ENCODE data around the gene TMEM131.

Gene TMEM131

DNA sequence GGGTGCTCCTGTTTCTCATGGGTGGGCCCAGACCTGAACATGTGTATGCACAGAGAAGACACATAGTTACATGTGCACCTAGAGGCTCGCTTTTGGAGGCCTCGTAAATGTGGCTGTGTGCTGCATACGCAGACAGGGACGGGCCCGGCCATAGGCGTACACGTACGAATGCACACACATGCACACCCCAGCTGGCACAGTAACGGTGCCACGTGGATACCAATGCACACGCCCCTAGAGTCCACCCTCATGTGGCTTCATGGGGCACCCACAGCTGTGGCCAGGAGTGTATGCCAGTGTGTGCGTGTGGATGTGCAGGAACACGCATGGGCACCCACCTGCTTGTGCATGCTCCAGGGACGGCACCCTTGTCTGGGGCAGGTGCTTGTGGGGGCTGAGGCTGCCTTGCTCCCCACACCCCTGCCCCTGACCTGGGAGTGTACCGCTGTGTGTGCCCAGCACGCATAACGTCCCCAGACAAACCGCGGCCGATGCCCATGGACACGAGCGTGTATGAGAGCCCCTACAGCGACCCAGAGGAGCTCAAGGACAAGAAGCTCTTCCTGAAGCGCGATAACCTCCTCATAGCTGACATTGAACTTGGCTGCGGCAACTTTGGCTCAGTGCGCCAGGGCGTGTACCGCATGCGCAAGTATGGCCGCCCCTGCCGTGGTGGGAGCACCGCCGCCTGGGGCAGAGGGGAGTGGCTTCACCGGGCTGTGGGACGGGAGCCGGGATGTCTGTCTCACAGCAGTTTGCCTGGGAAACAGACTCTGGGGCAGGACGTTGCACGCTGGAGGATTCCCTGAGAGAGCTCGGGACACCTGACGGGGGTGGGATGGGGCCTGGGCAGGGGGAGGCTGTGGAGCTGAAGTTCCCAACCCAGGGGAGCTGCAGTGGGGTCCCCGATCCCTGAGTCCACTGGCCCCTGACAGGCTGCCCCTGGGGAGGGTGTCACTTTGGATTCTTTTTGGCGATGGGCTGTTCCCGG, 261.4 kb downstream of the TMEM131 start:
- no peak for DNase-seq

DNA sequence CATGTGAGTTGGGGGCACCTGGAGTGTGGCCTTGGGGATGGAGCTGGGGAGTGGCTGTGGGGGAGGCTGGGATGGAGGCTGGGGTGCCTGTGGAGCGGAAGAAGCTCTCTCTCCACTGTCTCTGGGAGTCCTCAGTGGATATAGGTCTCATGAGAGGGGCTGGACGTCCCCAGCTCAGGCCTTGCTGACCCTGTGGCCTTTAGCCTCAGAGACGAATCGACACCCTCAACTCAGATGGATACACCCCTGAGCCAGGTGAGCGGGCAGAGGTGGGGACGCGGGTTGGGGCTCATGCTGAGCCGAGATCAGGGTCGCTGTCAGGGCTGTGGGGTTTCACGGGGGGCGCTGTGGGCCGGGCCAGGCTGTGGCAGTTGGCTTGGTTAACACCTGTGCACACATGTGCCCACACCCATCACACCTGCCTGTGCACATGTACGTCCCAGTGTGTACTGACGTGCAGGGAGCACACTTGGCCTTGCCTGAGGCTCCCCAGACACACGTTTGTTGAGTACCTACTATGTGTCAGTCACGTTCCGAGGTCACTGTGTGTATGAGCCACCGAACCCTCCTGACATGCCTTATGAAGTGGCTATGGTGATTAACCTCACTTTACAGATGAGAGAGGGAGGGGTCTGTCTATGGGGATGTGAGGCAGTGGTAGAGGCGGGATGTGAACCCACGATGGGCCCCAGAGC, 262.3 kb downstream of the TMEM131 start:
- DNase-seq, result no peak

DNA sequence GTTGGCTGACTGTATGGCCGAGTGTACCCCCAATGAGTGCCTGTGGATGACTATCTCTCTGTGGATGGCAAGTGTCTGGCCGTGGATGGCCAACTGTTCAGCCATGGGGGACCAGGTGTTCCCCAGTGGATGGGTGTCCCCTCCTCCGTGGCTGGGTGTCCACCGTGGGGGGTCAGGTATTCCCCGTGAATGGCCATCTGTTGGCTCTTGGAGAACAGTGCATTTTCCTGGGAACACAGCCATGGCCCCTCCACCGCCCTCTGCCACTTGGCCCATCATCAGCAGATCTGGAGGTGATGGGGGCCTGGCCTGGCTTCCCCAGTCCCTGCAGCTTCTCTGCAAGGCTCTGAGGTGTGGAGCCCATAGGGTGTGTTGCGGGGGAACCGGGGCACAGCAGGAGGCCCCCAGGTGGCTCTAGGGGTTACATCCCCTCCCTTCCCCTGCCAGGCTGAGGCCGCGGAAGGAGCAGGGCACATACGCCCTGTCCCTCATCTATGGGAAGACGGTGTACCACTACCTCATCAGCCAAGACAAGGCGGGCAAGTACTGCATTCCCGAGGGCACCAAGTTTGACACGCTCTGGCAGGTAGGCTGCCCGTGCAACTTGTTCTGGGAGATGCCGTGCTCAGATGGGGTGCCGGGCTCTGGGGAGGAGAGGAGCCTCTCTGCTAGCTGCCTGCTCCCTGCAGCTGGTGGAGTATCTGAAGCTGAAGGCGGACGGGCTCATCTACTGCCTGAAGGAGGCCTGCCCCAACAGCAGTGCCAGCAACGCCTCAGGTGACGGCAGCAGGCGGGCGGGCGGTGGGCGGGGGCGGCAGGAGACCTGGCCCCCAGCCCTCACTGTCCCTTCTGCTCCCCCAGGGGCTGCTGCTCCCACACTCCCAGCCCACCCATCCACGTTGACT, 263.1 kb downstream of the TMEM131 start:
- DNase-seq, result no peak

DNA sequence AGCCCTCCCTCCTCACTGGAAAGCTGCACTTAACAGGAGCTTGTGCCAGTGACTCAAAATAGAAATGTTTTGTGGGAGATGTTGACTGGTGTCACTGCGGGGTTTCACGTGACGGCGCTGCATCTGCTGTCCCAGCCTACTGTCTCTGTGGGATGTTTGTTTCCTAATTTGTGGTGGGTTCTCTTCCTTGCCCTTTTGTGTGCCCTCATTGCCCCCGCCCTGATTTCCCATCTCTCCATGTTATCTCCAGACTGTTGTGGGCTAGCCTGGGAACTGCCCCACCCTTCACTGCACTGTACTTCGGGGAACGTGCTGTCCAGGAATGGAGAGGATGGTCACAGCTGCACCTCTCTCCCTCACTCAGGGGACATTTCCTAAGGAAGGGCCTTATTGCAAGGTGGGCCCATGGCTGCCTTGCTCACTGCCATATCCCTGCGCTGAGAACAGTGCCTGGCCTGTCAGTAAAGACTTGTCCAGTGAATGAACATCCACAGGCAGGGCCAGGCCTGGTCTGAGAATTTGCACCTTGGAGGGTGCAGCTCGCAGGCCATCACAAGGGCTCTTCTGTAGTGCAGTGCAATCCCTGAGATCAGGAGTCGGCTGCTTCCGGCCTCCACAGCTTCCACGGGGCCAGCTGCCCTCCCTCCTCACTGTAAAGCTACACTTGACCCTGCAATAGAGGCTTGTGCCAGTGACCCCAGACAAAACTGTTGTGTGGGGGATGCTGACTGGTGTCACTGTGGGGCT, 264.3 kb downstream of the TMEM131 start:
- no peak for DNase-seq

DNA sequence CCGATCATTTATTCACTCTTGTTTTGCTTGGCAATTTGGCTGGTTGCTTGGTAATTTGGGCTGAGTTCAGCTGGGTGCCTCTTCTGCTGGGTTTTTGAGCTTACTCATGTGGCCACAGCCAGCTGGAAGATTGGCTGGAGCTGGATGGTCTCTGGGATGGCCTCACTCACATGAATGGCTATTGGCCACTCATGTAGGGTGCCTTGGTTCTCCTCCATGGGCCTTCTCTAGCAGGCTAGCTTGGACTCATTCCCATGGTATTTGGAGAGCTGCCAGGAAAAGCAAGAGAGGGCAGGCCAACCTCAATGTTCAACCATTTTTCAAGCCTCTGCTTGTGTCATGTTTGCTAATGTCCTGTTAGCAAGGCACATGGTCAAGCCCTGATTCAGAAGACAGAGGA, 265.5 kb downstream of the TMEM131 start:
- DNase-seq, result no peak

DNA sequence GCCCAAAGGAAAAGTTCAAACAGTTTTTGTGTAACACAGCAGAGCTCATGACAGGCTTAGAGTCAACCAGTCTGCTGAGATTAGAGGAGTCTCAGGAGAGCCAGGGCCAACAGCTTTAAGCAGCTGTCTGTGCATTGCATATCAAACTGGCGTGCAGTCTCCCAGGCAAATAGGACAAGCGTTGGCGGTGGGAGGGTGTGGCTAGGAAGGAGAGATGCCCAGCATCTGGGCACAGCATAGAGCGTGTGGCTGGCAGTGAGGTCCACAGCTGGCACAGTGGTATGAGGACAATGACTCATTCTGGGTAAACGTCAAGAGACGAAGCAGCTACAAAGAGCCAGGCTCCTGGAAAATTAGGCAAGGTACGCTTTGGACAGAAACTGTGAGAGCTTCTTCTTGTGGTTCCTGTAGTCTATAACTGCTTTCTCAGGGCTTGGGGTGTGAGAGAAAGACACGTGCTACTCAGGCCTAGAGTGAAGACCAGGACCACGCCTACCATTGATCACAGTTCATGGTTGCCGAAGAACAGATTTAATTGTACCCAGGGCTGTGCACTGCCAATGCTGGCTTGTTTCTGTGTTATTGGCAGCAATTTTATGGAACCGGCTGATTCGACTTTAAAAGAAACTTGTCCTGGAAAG, 267.5 kb downstream of the TMEM131 start:
- no peak for DNase-seq

DNA sequence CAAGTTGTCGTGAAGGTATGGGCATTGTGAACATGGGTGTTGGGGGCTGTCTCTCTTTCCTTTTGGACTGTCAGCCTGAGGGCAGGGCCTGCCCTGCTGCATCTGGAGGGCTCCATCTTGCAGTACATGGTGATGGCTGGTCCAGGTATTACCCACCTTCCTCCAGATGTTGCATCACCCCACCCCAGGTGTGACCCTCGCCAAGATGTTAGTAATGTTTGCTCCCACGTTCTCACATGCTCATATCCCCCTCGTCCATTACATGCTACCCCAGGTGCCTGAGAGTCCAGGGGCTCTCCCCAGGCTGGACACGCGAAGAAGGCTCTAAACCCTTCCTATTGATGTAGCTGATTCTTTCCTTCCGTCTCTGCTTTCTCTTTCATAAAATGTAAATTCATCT, 268.5 kb downstream of the TMEM131 start:
- DNase-seq, result no peak

DNA sequence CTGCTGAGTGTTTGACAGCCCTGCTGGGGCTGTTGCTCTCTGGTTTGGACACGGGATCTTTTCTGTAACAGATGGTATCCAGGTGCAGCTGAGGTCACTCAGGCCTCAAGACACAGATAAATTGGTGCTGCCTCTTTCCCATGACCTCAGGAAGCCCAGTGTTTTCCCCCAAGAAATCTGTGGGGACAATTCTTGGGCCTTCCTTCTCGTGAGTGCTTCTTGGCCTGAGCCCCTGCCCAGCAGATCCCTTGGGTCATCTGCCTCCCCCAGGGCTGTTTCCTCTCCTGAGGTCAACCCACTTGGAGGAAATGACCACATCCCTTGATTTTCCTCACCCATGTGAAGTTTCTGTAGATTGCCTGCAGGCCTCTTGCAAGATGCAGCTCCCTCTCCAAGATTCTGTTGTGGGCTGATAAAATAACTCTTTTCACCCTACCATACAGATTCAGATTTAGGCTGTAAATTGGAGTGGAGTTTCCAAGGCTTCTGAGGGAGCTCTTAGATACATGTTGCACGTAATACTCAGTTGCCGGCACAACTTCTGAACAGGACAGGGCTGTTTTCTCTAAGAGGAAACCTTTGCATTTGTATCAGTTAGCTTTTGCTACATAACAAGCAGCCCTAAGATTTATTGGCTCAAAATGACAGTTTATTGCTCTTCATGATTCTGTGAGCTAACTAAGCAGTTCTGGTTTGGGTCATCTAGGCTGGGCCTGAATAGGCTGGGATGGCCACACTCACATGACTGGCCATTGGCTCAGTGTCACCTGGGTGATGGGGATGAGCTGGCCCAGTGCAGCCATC, 269.3 kb downstream of the TMEM131 start:
- no peak for DNase-seq

DNA sequence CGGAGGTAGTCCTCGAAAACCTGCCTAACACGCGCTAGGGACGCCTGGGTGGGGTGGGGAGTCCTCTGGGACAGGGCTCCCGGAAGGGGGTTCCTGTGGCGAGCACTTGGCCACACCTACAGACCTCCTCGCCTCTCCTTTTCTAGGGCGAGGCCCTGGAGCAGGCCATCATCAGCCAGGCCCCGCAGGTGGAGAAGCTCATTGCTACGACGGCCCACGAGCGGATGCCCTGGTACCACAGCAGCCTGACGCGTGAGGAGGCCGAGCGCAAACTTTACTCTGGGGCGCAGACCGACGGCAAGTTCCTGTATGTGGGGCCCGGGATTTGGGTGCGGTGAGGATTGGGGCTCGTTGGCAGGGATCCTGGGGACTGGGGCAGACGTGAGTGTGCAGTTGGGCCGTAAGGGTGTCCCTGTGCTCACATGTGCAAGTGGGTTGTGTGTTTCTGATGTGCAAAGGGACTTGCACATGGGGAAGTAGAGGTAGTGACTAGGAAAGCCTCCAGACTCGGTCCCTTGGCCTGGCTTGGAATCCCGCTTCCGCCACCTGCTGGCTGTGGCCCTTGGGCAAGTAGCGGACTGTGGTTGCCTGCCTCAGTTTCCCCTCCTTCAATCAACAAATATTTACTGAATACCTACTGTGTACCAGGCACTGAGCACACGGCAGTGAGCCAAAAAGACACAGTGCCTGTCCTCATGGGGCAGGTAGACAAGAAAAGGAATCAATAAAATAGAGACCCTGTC, 270.6 kb downstream of the TMEM131 start:
- DNase-seq, result no peak

DNA sequence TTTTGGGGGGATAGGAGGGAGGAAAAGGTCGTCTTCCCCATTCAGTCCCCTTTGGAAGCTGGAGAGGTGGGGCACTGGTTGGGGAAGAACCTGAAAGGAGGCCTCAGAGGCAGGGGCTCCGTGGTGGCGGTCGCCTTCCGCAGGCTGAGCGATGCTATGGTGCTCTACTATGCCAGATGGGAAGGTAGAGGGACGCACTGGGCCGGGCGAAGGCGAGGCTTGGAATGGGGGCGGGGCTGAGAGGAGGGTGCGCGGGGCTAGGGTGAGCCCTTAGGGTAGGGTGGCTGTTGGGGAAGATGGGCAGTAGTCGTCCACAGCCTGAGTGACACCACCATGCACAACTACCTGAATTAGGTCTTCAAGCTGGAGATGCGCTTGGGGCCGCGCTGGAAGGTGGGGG, 271.2 kb downstream of the TMEM131 start:
- DNase-seq, result no peak

DNA sequence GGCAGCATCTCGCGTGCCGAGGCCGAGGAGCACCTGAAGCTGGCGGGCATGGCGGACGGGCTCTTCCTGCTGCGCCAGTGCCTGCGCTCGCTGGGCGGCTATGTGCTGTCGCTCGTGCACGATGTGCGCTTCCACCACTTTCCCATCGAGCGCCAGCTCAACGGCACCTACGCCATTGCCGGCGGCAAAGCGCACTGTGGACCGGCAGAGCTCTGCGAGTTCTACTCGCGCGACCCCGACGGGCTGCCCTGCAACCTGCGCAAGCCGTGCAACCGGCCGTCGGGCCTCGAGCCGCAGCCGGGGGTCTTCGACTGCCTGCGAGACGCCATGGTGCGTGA, 271.7 kb downstream of the TMEM131 start:
- no peak for DNase-seq

DNA sequence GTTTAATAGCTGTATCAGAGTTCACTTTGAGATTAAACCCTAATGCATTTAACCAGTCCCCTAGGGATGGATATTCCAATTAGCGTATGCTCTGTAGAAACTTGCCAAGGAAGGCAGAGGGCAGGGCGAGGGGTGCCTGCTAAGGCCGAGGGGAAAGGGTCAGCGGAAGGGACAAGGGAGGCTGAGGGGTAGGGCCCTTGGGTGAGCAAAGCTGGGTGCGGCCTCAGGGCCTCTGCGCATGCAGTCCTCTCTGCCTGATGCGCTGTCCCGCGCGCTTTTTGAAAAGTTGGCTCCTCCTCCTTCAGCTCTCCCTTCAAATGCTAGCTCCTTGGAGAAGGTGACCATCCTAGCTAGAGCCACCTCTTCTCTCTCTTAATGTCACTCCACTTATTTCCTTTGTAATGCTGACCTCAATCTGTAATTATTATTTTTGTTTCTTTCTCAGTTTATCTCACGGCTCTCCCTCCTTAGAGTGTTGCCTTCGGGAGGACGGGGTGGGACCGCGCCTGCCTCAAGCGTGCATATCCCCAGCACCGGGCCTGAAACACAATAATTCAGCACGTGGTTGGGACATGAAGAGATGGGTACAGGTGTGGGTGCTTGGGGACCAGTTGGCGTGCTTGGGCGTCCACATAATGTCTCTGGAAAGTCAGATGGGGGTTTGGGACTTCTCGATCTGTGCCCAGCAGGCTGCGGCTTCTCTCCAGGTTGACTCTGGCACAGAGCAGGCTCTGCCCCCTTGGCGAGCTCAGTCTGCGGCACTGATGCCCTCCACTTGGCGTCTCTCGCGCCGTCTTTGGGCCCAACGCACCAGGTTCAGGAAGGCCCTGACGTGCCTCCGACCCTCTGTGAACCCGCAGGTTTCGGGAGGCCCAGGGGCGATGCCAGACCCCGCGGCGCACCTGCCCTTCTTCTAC, 272.3 kb downstream of the TMEM131 start:
- DNase-seq, result no peak

DNA sequence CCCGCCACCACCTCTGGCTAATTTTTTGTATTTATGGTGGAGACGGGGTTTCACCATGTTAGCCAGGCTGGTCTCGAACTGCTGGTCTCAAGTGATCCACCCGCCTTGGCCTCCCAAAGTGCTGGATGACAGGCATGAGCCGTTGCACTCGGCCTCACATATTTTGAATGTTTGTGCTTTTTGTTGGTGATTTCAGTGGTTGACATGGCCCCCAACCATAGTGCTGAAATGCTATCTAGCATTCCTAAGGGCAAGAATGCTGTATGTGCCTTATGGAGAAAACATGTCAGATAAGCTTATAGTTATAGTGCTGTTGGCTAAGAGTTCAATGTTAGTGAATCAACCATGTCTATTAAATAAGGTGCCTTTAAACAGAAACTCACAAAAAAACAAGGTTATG, 273.5 kb downstream of the TMEM131 start:
- DNase-seq, result no peak

DNA sequence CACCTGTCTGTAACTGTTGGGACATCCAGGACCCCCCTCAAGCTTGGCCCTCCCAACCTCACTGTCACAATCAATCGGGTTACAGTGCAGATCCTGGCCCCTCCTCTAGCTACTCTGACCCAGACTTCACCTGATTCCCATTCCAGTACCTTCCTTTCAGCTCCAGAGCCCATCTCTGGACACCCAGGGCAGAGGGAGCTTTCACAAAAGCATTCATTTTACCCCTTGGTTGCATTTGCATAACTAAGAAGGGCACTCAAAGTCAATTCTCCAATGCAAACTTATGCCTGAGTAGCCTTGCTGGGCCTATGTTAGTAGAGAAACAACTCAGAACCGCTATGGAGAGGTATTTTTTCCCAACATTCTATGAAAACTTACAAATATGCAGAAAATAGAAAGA, 275.0 kb downstream of the TMEM131 start:
- no peak for DNase-seq

DNA sequence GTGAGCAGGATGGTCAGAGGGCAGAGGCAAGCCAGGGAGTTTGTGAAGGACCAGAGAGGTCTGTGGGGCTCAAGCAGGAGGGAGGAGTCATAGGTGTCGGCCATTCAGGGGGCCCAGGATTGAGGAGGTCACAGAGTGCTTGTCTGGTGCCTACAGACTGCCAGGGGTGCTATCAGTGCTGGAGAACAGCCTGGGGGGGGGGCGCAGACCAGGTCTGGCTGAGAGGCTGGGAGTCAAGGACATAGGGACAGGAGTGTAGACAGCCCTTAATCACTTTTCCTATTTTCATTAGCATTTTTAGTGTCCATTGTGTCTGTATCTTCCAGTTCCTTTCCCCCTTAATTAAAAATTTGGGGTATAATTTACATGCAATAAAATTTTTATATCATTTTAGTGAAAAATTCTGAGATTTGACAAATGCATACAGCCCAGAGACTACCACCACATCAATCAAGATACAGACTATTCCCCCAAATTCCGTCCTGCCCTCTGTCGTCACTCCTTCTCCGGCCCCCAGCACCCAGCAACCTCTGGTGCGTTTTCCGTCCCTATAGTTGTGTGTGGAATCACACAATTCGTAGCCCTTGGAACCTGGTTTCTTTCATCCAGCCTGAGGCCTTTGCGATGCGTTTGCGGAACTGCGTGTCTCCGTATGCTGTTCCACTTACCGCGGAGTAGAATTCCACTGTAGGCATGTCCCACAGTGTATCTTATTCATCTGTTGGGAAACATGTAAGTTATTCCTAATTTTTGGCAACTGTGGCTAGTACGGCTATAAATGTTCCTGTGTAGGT, 276.2 kb downstream of the TMEM131 start:
- no peak for DNase-seq

DNA sequence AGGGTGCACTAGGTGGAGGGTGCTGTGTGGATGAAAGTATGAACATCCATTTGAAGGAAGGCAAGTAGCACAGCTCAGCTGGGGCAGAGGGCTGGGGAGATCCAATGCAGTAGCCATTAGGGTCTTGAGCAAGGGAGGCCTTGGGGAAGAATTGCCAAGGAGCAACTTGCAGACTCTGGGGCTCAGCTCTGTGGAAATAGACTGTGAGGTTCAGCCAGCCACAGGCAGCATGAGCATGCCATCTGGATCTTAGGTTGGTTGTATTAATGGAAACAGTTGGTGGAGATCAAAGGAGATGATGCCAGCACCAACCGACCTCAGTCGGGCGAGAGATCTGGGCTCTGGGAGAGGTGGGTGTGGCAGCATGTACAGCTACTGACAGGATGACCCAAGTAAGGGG, 276.8 kb downstream of the TMEM131 start:
- no peak for DNase-seq

DNA sequence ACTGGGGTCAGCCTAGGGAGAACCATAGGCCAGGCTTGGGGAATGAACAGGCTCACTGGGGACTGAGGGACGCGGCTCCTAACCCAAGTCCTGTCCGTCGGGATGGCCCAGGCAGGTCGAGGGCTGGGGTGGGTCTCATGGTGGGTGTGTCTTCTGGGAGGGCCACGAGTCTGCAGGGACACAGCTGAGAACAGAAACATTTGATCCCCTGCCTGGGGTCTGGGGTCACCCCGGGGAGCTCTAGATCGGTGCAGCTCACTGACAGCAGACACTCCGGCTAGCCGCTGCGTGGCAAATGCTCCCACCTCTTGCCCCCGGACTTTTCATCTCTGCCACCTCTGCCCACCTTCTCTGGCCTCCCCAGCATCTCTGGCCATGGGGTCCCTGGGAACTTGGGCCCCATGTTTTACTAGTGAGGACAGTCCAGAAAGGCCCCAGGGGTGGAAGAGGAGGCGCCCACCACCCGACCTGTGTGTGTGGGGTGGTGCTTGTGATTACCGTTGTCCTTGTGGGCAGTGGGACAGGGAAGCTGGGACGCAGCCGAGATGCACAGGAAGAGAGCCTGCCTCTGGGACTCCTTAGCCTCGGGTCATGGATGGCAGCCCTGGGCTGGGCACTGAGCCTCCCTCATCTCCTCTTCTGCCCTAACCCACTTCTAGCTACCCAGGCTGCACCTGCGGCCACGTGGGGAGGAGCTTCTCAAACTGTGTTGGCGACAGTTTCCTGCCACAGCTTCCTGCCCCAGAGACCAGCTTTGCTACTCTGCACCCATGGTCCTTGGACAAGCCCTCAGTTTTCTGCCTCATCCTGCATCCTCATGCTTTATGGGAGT, 277.5 kb downstream of the TMEM131 start:
- DNase-seq, result no peak

DNA sequence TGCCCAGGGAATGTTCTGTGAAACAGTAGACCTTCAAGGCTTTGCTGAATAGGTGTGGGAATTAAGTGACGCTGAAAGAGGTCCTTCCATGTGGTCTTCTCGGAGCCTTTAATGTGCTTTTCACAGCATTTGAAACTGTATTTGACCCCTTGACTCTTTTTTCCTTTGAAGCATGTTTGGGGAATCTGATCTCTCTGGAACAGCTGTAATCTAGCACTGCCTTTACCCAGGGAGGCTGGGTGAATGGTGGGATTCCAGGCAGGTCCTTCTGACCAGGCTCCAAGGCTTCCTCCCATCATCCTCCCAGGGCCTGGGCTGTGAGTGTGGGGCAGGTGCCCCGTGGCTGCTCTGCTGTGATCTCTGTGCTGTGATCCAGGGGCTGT, 278.1 kb downstream of the TMEM131 start:
- DNase-seq, result no peak
